SHP77 (cell line): ENCODE data around the gene TAGLN3.

Experiments used
- DNase-seq, 2 experiments: peaks; one replicate each; lab custom pipeline; 2025; lab: John Stamatoyannopoulos, UW

TAGLN3 gene

DNA sequence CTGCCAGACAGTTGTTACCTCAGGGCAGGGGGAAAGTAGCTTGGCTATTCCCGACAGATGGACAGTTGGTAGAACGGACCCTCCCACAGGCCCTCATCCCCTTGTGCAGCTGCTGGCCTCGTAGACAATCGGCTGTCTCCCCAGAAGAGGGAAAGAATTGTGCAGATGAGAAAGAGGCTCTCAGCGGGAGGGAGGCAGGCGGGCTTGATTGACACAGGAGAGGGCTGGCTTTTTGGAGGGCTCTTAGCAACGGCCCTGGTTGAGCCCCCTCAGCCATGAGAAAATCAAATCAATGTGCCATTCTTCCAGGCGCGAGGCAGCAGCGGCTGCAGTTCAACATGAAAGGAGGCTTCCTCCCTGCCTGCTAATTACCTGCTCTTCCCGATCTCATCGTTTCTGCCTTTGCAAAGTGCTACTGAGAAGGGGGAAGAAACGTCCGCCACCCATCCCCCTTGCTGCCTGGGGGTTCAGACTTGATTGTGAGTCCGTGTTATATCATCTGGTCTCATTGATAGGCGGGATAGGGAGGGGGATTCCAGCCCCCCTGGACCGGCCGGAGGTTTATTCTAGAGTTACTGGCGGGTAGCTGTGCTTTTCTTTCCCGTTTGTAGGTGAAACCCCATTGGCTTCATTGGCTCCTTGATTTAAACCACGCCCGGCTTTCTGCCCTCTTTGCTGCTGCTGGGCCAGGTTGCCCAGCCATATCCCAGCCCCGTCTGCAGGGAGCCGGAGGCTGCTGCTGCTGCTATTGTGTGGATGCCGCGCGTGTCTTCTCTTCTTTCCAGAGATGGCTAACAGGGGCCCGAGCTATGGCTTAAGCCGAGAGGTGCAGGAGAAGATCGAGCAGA, at the start of gene TAGLN3:
TSS of gene TAGLN3 (plus strand) at position 287 of the 848 bp plus-strand sequence. CDS start at position 788, 501 bp downstream.
- DNase-seq, result peak; percentile 74 to 79

DNA sequence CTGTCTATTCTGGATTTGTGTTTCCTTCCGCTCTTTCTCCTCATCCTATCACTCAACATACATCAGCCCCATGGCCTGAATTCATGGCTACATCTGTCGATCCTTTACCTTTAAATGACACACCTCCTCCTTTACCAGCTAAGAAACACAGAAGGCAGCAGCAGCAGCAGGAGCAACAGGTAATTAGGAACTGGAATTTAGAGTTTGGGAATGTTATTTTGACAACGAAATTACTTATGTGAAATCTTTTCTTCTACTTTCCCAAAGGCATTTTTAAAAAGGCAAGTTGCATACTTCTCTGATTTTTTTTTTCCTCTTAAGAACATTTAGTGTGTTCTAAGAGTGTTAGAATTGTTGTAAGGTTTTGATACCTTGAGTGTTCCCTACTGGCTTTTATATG, 49.0 kb upstream of the TAGLN3 start:
- no peak for DNase-seq

DNA sequence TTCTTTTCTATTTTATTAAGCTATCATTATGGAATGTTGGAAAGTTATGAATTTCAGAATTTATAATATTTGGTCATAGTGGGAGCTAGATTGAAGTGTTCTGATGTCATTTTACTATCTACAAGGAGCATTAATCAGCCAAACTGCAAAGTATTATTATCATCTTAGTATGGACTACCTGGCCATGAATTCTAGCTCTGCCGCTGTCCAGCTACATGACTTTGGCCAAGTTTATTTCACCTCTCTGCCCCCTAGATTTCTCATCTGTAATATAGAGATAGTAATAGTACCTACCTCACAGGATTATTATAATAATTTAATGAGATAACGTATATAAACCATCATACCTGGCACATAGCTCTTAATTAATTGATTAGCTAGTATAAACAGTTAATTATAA, 47.7 kb upstream of the TAGLN3 start:
- no peak for DNase-seq

DNA sequence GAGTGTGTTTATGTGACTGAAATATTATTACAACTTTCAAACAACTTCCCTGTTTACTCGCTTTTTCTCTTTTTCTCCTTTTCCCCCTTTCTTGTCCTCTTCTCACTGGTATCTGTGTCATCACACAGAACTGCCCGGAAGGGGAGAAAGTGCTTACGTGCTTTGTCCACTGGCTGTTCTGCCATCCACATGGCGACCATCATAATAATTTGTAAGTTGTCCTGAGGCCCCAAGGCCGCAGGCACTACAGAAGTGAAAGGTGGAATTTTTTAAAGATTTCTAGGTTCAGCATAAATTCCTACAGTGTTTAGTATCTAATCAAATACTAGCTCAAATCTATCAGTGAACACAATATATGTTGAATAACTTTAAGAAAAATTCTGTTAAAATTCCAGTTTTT, 46.6 kb upstream of the TAGLN3 start:
- DNase-seq, result no peak

DNA sequence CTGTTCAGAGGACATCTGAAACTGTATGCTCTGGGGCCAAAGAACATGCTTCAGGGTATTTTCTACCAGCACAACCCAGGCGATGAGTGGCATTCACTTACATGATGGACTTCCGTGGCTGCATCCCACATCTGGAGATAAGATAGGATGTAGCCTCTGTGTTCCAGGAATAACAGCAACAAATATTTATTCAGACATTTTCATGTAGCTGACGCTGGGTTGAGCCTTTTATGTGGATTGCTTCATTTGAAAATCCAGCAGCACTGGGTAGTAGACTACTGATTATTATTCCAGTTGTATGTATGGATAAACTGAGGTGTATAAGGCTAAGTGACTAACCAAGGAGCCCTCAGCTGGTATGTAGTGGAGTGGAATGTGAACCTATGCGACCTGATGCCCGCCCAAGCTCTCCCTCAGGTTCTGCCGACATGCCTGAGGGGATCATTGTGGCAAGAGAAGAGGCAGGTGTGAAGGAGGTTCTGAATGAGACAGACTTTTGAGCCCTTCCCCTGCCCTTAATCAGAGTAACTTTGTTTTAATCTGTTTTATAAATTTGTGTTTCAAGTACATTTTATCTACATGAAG, 45.8 kb upstream of the TAGLN3 start:
- no peak for DNase-seq

DNA sequence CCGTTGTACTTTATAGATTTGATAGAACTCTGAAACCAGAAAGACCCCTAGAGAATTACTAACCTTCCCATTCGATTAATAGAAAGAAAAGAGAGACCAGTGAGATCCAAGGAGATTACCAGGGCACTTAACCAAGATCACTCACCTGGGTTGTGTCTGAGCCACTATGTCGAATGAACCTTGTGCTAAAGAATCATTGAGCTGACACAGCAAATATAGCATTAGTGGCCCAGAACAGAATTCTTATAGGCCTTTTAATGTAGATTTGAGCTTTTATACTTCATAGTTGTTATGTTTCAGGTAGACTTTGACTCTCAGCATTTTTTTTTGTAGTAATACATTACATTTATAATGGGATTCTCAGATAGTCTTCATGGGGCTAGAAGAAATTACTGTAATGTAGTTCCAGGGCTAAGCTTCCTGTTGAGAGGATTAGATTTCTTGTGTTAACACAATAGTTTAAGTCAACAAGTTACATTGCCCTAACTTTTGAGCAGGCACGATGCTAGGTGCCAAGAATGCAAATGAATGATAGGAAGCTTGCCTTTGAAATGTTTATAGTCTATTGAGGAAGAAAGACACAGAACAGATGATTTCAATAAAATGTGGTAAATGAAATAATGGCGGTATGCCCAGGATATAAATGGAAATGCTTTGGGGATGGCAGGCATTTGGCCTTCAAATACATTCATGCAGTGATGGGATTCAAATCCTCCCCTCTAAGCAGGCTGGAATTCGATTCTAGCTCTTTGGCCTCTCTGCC, 44.3 kb upstream of the TAGLN3 start:
- no peak for DNase-seq

DNA sequence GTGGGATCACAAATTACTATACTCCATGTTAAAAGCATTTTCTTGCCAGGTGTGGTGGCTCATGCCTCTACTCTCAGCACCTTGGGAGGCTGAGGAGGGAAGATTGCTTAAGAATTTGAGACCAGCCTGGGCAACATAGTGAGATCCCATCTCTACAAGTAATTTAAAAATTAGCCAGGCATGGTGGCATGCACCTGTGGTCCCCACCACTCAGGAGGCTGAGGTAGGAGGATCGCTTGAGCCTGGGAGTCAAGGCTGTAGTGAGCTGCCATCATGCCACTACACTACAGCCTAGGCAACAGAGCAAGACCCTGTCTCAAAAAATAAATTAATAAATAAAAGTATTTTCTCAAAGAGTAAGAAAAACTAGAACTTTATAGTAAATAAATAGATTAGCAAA, 42.8 kb upstream of the TAGLN3 start:
- no peak for DNase-seq

DNA sequence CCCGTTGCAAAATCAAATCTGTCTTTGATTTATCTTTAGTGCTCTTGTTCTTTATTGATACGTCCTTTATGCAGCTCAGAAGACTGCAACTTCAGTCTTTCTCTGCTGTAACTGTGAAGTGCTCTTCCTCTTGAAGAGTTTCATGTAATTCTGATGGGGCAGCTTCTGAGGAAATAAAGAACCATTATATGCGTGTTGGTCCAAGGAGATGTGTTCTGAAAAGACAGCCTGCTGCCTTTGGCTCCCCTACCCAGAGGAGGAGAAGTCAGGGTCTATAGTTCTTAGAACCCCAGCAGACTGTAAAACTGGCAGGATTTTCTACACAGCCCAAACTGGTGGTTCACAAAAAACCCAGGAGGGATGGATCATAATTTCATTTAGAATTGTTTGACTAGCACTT, 42.3 kb upstream of the TAGLN3 start:
- no peak for DNase-seq

DNA sequence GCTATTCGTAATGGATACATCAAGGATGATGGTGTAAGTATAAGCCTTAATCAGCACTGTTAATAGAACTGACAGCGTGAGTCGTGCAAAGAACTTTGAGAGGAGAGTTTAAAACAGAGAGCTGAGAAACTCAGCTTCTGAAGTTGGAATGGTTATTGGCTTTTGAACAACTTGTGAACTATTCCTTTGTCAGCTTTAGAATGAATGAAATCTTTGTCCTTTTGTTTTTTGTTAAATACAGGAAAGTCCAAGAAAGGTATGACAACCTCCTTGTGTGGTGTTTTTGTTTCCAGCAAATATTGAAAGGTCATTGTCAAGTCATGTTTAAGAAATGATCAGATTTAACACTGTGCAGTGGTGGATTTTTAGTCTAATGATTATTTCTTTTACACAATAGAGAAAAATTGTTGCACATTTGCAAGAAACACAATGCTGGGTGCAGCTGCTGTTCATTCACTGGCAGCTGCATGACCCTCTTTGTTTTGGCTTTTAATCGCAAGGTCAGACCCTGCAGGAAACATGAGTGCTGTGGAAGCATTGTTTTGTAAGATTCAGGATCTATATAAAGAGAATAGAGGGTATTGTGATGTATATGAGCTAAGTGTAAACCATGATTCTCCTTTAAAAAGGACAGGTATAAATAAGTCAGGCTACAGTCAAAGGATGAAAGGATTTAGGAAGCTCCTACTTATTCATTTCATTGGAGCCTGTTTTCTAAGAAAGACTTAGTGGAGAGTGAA, 41.6 kb upstream of the TAGLN3 start:
- peak; percentile 56 to 58 for DNase-seq

DNA sequence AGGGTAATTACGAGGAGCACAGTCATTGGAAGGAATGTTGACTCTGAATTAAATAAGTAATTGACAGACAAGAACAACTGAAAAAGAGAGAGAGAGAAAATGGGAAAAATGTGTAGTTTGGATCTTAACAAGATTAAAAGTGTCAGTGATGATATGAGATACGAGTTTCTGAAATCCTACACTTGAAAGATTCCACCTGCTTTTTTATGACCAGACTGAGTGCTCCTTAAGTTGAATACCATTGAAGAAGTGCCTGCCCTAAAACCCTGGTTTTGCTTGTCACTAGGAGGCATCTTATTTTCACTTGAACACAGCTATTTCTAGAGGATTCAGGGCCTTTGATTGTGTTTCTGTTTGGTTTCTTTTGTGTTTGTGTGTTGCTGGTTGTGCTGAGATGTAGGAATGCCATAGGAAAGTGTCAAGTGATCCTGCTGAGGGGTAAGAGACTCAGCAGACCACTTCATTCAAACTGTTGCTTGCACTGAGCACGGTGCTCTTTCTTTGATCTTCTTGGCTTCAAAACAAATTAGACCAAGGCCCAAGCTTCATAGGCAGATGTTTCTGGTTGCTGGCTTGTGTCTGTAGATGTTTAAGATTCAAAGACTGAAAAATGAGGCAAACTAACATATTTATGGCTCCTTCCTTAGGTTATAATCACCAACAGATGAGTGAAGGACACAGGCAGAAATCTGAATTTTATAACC, 37.1 kb upstream of the TAGLN3 start:
- no peak for DNase-seq

DNA sequence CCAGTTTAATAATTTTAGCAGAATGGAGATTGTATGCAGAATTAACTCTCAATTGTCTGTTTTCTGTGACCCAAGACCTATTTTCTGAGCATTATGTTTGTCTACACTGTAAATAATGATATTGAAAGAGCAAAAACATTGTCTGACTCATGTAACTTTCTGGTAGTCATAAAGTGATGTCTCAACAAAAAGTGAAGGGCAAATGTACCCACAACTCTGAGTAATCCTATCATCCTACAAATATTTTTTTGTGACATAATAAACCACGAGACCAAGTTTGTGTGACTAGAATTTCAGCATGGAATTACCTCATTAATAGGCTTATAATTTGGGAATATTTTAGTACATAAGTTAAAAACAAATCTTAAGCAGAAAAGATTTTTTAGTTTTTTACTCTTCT, 35.3 kb upstream of the TAGLN3 start:
- DNase-seq, result no peak

DNA sequence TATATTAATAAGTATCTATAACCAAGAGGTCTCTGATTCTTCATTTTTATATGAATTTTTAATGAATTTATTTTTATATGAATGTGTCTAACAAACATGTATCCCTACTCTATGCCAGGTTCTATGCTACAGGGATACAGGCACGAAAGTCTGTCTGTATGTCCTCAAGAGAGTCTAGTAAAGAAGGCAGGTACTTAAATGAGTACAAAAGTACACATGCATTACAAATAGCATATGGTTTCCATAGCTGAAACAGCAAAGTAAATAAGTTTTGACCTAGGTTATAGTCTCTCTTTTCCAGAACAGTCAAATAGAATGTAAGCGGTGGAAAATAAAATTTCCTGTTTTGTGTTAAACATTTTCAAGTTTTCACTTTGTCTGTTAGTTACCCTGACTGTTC, 33.2 kb upstream of the TAGLN3 start:
- DNase-seq, result no peak

DNA sequence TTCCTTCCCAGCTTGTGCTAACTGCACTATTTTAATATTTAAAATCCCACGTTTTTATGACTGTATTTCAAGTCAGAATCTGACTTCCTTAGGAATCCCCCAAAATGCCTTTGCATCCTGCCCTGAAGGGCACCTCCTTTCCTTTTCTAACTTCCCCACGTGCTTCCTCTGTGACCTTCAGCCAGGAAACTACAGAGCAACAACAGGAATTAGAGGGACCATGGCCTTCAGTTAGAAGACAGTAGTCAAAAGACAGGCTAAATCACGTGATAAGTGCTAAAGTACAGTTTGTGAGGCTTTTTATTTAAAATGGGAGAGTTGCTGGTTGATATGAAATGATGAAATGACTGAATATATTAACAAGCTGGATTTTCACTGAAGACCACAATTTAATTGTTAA, 31.7 kb upstream of the TAGLN3 start:
- no peak for DNase-seq

DNA sequence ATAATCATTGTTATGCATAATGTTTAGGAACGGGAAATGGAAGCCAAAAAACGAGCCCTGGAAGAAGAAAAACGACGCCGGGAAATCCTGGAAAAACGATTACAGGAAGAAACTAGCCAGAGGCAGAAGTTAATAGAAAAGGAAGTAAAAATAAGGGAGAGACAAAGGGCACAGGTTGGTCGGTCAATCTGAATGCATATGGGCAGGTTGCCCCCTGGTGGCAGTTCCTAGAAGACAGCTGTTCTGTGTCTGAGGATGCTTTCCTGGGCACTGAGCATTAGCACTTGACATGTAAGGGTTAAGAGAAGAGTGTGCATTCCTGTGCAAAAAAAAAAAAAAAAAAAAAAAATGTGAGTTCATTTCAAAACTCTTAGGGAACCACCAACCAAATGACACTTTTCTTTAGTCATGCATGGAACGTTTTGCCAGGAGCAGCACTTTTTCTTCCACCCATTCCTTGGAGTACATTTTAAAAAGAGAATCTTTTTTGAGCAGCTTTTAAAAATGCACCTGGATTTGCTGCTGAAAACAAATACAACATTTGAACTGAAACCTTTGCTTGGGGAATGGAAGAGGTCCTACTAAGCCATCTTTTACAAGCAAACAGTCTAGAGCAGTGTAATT, 31.0 kb upstream of the TAGLN3 start:
- DNase-seq, result peak; percentile 66 to 75

DNA sequence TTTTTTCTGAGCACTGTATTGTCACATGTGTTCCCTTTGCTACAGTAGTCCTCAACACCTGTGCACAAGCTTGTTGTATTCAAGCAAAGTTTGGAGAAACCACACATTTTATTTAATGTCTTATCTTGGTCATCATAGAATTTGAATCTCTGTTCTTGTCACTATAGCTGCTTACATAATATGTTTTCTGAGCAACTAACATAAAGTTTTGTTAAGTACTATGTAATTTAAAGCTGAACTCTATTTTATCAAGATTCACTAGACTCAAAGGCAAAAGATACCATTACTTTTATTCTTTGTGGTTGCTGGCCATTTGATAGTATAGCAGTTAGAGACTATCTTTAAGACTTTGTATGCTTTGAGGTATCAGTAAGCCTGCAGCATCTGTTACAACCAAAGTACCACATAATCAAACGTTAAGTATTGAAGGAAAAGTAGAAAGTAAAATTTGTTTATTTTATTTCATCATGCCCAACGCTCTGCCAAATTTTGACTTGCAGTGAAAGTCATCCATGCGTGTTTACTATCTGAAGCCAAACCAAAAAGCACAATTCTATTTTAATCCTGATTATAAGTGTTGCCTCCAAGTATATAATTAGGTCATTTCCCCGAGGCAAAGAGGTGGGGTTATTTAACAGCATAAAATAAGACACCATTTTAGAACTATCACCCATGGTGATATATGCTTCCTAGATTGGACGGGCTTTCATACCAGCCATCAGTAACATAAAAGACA, 30.2 kb upstream of the TAGLN3 start:
- no peak for DNase-seq

DNA sequence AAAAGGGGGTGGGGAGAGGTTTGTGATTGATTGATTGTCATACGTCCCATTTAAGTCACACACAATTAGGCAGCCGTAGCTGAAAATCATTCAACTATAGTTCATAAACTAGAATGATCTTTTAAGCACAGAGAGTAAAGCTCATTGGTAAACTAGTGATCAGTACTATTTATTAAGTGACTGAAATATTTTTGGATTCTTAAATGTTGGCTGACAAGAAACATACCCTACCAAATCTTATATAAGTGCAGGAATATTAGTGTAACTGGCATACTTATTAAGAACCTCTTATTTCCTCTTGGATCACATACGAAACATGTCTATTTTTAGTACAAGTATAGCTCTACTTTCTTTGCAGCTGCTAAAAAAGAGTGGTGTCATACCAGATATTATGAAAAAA, 28.3 kb upstream of the TAGLN3 start:
- no peak for DNase-seq

DNA sequence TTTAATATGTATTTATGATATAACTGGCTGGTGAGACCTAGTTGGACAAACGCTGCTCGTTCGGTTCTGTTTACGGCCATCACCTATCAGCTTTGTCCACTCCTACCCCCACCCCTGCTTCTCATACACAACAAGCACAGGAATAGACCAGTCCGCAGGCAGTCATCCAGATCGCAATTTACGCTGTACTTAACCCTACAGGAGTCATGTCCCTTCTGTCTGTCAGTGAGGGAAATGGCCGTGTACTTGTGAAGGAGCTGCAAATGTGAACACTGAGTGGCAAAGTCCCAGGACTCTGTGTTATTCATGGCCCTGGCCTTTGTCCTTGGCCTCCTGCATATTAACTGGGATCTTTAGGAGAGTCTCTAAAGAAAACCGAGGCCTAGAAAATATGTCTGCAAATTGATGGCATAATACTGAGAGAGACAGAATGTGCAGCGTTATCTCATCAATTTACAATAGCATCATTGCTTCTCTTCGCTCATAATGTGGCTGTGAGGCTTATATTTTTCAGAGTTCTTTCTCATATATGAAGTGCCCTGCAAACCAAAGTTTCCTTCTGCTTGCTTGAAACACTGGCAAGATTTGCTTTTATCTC, 27.1 kb upstream of the TAGLN3 start:
- peak; percentile 78 to 82 for DNase-seq

DNA sequence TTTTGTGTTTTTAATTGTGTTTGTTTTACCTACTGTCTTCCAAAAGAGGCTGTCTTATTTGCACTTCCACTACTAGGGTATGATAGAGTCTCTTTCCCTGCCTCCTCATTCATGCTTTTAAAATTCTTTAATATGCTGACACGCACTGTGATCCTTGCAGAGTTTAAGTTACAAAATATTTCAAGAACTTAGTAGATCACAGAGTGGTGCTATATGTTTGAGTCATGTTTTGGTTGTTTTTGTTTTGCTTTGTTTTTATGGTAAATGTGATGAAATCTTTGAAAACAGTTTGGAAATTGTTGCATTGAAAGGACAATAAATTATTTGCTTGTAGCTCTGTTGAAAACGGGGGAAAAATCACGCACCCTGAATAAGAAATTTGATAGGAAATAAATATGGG, 25.8 kb upstream of the TAGLN3 start:
- DNase-seq, result no peak

DNA sequence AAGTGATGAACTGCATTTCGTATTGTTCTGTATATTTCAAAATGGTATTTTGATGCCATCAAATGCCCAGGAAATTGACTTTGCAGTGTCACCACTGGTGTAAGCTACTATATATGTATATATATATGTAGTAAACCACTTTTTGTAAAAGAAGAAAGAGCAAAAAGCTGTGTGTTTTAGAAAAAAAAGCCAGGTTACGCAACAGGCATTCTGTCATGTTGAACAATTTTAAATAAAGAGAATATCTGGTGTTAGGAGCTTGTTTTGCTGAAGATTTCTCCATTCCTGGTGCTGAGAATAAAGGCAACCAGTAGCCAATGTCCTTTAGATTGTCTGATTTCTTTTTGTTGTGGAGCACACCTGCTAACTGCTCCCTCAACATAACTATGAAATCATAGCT, 23.6 kb upstream of the TAGLN3 start:
- no peak for DNase-seq

DNA sequence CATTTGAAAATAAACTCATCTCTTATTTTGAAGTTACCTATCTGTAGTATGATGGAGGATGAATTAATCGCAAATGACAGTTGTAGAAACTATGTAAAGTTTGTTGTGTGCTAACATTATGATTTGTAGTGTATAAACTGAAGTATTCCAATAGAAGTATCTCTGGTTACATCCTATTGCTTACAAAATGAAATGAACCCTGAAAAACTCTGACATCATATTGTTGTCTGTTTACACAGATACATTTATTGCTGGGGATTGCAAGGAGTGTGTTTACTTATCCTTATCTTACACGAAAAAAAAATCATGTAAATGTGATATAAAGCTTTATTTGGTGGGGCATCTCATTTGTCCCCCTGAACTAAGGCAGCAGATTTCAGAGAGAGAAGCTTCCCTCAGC, 22.5 kb upstream of the TAGLN3 start:
- no peak for DNase-seq
